Fibroblast of the conjunctiva (primary cell): ENCODE results near the gene MRPS2.
"Not testable (repeated sequence)": the region's sequence is repeated elsewhere in the genome, so short reads cannot be mapped to it uniquely, and the experiment has no call there.

ENCODE experiments used
- DNase-seq: peaks from one replicate; pipeline ENCODE4 v3.0.0-alpha.2; 2010; ENCODE audit warnings: low read depth

MRPS2 gene

GRCh38 chr9:135499326-135500070, 984 bp upstream of the MRPS2 start:
- DNase-seq, result peak; percentile 75

- no peak for DNase-seq
Observed at GRCh38 chr9:135500071-135500524, 384 bp upstream of the MRPS2 start.

- DNase-seq, result no peak
Observed at GRCh38 chr9:135501261-135502167, 1.0 kb downstream of the MRPS2 start.

GRCh38 chr9:135502168-135502872, 1.8 kb downstream of the MRPS2 start:
- no peak for DNase-seq

- DNase-seq, result no peak
Observed at GRCh38 chr9:135502873-135503321, 2.4 kb downstream of the MRPS2 start.

- DNase-seq, result no peak
Observed at GRCh38 chr9:135503371-135504261, 3.1 kb downstream of the MRPS2 start.

- DNase-seq, result peak; percentile 43
Observed at GRCh38 chr9:135504262-135505243, 4.1 kb downstream of the MRPS2 start.

- no peak for DNase-seq
Observed at GRCh38 chr9:135505406-135506187, 5.1 kb downstream of the MRPS2 start.

GRCh38 chr9:135506327-135507103, 6.0 kb downstream of the MRPS2 start:
- DNase-seq, result no peak

- no peak for DNase-seq
Observed at GRCh38 chr9:135507104-135508035, 6.9 kb downstream of the MRPS2 start.

- no peak for DNase-seq
Observed at GRCh38 chr9:135508211-135508820, 7.8 kb downstream of the MRPS2 start.

GRCh38 chr9:135509458-135509857, 9.0 kb downstream of the MRPS2 start:
- no peak for DNase-seq

GRCh38 chr9:135512241-135512603, 11.7 kb downstream of the MRPS2 start:
- no peak for DNase-seq

GRCh38 chr9:135512904-135513303, 12.4 kb downstream of the MRPS2 start:
- no peak for DNase-seq

GRCh38 chr9:135513351-135513846, 12.9 kb downstream of the MRPS2 start:
- no peak for DNase-seq

GRCh38 chr9:135513906-135514305, 13.4 kb downstream of the MRPS2 start:
- DNase-seq, result not testable (repeated sequence)
